ENCODE data around the gene INTS11.
A peak's percentile ranks its signal among the peaks of the same experiment; 100 is the strongest.

The INTS11 gene

DNA sequence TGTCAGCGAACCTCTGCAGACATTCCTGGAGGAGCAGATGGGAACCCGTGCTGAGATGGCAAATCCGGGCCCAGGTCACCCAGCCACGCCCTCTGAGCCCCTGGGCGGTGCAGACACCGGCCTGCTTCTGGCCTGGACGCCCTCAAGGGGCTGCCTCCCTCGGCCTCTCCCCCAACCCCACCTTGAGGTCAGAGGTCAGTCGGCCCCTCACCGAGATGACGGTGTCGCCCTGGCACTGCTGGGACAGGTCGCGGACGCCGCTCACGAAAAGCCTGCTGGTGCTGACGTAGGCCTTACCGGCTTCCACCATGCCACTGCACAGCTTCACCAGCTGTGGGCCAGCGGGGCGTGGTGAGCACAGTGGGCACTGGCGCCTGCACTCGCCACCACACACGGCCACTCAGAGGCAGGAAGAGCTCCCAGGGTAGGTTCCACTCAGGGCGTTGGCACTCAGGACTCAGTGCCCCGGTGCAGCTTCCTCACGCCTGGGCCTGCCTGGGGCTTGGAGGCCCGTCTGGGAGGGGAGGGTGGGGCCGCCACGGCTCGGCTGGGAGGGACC lies 21.4 kb downstream of the INTS11 start:
- H3K4me3 ChIP-seq (replicated peaks; ENCODE audit: low read depth, low read length): no peak overlapping the region
- DNase-seq (ENCODE audit: low read depth): no peak
- TF ChIP-seq, protein P1, sequence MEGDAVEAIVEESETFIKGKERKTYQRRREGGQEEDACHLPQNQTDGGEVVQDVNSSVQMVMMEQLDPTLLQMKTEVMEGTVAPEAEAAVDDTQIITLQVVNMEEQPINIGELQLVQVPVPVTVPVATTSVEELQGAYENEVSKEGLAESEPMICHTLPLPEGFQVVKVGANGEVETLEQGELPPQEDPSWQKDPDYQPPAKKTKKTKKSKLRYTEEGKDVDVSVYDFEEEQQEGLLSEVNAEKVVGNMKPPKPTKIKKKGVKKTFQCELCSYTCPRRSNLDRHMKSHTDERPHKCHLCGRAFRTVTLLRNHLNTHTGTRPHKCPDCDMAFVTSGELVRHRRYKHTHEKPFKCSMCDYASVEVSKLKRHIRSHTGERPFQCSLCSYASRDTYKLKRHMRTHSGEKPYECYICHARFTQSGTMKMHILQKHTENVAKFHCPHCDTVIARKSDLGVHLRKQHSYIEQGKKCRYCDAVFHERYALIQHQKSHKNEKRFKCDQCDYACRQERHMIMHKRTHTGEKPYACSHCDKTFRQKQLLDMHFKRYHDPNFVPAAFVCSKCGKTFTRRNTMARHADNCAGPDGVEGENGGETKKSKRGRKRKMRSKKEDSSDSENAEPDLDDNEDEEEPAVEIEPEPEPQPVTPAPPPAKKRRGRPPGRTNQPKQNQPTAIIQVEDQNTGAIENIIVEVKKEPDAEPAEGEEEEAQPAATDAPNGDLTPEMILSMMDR (IDR thresholded peaks at IDR 0.05; ENCODE audit: low read length, missing control alignments): no peak

- no peak for DNase-seq (ENCODE audit: low read depth)
- TF ChIP-seq, protein P1 (IDR thresholded peaks at IDR 0.05; ENCODE audit: low read length, missing control alignments): peak; percentile 47
- H3K4me3 ChIP-seq (replicated peaks; ENCODE audit: low read depth, low read length): no peak overlapping the region
Measured at GRCh38 chr1:1302006-1302430, 22.4 kb downstream of the INTS11 start.

- no peak overlapping the region for H3K4me3 ChIP-seq (replicated peaks; ENCODE audit: low read depth, low read length)
- TF ChIP-seq, protein P1 (IDR thresholded peaks at IDR 0.05; ENCODE audit: low read length, missing control alignments): no peak
- DNase-seq (ENCODE audit: low read depth): no peak
Measured at GRCh38 chr1:1300352-1300739, 24.1 kb downstream of the INTS11 start.

DNA sequence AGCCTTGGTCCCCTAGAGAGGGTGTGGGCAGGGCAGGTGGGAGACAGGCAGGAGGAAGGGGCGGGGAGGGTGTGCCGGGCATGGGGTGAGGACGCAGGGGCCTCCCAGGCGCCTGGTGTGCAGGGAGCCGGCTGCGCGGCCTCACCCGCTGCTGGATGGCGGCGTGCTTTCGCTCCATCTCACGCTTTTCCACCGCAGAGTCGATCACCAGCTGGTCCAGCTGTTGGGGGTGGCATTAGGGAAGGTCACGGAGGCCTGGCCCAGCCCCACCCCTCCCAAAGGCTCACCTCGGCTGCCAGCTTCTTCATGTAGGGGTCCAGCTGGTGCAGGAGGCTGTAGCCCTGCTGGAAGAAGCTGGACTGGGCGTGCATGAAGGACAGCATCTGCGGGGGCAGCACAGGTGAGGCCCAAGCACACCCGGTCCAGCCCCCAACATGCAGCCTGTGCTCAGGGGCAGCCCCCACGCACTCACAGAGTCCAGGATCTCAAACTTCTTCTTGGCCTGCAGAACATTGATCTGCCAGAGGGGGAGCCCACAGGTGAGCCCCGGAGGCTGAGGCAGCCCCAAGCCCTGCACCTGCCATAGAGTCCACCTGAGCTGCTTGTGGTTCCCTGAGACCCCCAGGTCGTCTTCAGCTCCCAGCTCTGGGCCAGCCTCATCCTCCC lies 24.6 kb downstream of the INTS11 start:
- DNase-seq (ENCODE audit: low read depth): no peak
- TF ChIP-seq, protein P1 (IDR thresholded peaks at IDR 0.05; ENCODE audit: low read length, missing control alignments): peak; percentile 30
- H3K4me3 ChIP-seq (replicated peaks; ENCODE audit: low read depth, low read length): no peak overlapping the region

GRCh38 chr1:1298861-1299685 lies 25.4 kb downstream of the INTS11 start:
- H3K4me3 ChIP-seq (replicated peaks; ENCODE audit: low read depth, low read length): no peak overlapping the region
- TF ChIP-seq, protein P1 (IDR thresholded peaks at IDR 0.05; ENCODE audit: low read length, missing control alignments): no peak
- no peak for DNase-seq (ENCODE audit: low read depth)

GRCh38 chr1:1297802-1298424 lies 26.5 kb downstream of the INTS11 start:
- H3K4me3 ChIP-seq (replicated peaks; ENCODE audit: low read depth, low read length): no peak overlapping the region
- TF ChIP-seq, protein P1 (IDR thresholded peaks at IDR 0.05; ENCODE audit: low read length, missing control alignments): no peak
- DNase-seq (ENCODE audit: low read depth): no peak
